LNCaP clone FGC (cell line): ENCODE data around the gene LMBRD2.
A peak's percentile ranks its signal among the peaks of the same experiment; 100 is the strongest.

ENCODE experiments used
- DNase-seq: peaks from one replicate; pipeline ENCODE4 v3.0.0-alpha.2; 2011; ENCODE audit warnings: low read depth
- H3K4me3 ChIP-seq: 2 replicates; pipeline ENCODE4 v1.5.1; 2011; ENCODE audit warnings: mild to moderate bottlenecking, low read depth, low read length, control low read depth
- TF ChIP-seq, protein P1 (sequence below): IDR thresholded peaks from 2 replicates; pipeline ENCODE4 v1.5.1; 2012; ENCODE audit warnings: mild to moderate bottlenecking; ENCODE audit not compliant: control insufficient read depth, insufficient read depth; ENCODE audit errors: extremely low read depth

The LMBRD2 gene

DNA sequence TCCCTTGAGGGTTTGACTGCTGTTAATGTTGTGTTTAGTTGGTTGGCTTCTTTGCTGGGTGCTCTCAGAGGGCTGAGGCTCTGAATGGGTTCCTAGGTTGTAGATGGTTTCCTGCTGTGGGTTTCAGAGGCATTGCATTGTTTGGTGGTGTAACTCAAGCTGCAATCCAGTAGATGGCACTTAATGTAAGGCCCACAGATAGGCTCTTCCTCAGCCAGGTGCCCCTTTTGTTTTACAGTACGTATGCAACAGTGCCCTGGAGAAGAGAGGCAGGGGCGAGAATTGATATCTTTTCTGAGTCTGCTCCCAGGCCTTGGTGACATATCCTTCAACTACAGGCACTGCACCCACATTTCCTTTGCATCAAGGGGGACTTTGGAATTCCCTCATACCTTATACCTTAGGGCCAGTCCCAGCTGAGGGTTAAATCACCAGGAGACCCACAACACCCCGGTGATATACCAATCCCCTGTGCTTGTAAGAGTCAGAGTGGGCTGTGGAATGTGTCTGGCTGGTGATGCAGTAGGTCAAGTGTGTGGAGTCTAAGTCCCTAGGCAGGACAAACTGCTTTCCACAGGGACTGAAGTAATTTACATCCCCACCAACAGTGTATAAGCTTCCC, 78.0 kb downstream of the LMBRD2 start:
- TF ChIP-seq, protein P1, sequence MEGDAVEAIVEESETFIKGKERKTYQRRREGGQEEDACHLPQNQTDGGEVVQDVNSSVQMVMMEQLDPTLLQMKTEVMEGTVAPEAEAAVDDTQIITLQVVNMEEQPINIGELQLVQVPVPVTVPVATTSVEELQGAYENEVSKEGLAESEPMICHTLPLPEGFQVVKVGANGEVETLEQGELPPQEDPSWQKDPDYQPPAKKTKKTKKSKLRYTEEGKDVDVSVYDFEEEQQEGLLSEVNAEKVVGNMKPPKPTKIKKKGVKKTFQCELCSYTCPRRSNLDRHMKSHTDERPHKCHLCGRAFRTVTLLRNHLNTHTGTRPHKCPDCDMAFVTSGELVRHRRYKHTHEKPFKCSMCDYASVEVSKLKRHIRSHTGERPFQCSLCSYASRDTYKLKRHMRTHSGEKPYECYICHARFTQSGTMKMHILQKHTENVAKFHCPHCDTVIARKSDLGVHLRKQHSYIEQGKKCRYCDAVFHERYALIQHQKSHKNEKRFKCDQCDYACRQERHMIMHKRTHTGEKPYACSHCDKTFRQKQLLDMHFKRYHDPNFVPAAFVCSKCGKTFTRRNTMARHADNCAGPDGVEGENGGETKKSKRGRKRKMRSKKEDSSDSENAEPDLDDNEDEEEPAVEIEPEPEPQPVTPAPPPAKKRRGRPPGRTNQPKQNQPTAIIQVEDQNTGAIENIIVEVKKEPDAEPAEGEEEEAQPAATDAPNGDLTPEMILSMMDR: peak; percentile 70
- H3K4me3 ChIP-seq: no peak overlapping the region
- no peak for DNase-seq

DNA sequence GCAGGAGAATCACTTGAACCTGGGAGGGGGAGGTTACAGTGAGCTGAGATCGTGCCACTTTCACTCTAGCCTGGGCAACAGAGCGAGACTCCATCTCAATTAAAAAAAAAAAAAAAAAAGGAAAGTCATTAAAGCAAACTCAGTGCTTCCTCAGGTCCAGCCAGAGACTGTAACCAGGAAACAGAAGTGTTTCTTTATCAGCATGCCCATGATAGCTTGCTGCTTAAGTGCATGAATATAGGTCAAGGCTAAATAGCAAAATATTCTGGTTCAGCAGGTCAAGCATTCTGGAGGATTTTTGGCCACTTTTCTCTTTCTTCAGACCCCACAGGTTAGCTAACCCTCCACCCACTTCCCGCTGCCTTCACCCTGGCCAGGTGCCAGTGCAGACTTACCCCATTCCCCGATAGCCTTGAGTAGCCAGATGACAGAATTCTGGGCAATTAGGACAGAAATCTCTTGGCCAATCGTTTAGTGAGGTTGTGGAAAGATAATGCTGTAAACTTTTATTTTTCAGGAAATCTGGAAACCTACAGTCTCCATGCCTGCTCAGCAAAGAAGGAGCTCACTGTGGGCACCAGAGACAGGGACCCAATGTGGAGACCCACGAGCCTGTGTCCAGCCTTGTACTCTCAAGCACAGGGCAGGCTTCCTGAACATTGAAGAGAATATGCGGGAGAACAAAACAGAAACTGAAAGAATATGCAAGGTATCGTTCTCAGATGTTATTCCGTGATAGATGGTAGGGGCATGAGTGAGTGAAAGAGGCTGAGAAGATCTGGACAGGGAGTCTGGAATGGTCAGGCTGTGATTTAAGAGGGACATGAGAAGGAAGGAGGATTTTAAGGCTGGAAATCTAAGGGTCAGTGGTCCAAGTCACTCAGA, 80.8 kb downstream of the LMBRD2 start:
- TF ChIP-seq, protein P1: no peak
- H3K4me3 ChIP-seq: no peak overlapping the region
- DNase-seq: no peak

DNA sequence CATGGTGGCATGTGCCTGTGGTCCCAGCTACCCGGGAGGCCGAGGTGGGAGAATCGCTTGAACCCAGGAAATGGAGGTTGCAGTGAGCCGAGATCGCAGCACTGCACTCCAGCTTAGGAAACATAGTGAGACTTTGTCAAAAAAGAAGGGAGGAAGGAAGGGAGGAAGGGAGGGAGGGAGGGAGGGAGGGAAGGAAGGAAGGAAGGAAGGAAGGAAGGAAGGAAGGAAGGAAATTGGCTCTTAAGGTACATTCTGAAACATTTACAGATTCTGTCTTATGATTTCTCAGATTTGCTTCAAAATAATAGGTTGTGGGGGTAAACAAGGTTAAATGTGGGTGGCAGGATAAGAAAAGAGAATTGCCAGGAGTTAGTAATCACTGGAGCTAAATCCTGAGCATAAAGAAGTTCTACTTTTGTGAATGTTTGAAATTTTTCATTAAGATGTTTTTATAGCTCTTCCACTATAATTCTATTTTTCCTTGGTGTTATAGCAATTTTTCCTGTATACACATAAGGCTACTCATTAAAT, 82.9 kb downstream of the LMBRD2 start:
- H3K4me3 ChIP-seq: no peak overlapping the region
- TF ChIP-seq, protein P1: no peak

DNA sequence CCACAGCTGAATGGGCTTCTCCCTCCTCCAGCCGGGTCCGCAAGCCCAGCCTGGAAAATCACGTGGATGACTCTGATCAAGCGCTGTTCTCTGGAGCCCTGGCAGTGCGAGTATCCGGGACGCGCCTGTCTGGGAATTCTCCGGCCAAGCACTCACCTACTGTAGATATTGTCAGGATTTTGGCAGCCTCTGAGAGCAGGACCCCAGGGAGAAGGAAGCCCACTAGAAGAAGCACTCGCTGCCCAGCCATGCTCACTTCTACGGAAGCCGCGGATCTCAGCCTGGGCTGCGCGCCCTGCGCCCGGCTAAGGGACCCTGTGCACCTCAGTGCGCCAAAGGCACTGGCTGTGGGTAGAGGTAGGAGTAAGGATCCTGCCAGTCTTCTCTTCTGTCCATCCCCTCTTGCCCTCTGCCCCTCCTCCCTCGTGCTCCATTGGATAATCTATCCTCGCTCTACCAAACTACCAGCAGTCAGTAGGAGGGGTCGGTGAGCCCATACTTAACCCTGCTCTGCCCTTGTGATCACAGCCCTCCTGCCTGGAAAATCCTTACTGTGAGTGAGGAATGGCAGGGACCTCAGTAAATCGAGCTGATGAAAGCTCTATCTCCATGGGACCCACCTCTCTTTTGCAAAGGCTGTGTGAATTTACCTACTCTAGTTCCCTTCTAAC, 85.0 kb downstream of the LMBRD2 start, which contains the start of gene UGT3A2:
UGT3A2 (minus strand) TSS at position 343 of the 671 bp plus-strand sequence; CDS start at position 250, 93 bp downstream.
- TF ChIP-seq, protein P1: no peak
- no peak within 1 kb of the TSS for H3K4me3 ChIP-seq
- DNase-seq: no peak

More for the DNA sequence above, 82.9 kb downstream of the LMBRD2 start:
- DNase-seq: no peak

DNA sequence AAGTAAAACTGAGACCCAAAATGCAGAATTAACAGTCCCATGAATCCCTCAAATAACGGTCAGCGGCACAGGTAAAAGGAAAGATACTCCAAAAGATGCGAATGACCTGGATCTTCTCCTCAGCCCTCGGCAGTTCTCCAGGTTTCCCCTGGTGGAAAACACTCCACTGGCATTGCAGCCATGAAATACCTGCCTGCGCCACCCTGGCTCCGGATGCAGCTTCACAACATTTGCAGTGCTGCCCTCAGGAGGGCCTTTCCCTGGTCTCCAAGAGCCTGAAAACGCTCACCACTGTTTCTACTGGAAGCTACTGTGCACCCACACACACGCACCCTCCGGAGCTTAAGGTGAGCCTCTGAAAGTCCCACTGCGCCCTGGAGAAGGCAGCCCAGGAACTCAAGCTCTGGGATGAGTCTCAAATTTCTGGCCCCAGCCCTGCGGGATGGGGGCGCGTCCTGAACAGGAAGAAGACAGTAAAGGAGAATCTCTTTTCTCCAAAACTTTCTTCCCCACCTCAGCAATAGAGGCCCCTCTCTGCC, 85.6 kb downstream of the LMBRD2 start:
- TF ChIP-seq, protein P1: no peak

DNA sequence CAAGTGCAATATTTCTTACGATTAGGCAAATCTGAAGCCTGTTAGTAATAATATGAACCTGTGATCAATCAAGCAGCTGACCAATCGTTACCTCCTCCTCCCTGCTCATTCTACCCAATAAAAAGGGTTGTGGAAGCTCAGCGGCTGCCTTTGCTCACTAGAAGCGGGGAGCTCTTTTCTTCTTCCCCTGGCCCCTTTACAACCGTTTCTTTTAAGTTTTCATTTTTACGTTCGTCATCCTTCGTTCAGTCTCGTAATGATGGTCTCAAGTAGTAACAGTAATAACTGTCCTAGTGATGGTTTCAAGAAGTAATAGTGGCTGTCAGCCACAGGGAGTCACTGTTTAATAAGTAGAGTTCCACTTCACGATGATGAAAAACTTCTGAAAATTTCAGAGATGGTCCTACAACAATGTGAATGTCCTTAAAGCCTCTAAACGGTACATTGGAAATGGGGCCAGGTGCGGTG, 91.2 kb downstream of the LMBRD2 start:
- DNase-seq: no peak
- H3K4me3 ChIP-seq: no peak overlapping the region
- TF ChIP-seq, protein P1: peak; percentile 55

More for the DNA sequence above, 85.6 kb downstream of the LMBRD2 start:
- DNase-seq: no peak
- H3K4me3 ChIP-seq: no peak overlapping the region
